ENCODE data around the gene JAK3.
"Not testable (repeated sequence)": the region's sequence is repeated elsewhere in the genome, so short reads cannot be mapped to it uniquely, and the experiment has no call there.

The JAK3 gene

GRCh38 chr19:17803264-17803896, 44.4 kb downstream of the JAK3 start:
- DNase-seq (ENCODE audit: low read depth, low spot score): no peak

GRCh38 chr19:17802137-17802858, 45.5 kb downstream of the JAK3 start:
- DNase-seq (ENCODE audit: low read depth, low spot score): no peak

GRCh38 chr19:17798599-17798998, 49.2 kb downstream of the JAK3 start:
- DNase-seq (ENCODE audit: low read depth, low spot score): not testable (repeated sequence)

- no peak for DNase-seq (ENCODE audit: low read depth, low spot score)
Observed at GRCh38 chr19:17797424-17798201, 50.2 kb downstream of the JAK3 start.

GRCh38 chr19:17796838-17797423, 50.9 kb downstream of the JAK3 start:
- no peak for DNase-seq (ENCODE audit: low read depth, low spot score)

GRCh38 chr19:17796013-17796837, 51.6 kb downstream of the JAK3 start:
- no peak for DNase-seq (ENCODE audit: low read depth, low spot score)

- DNase-seq (ENCODE audit: low read depth, low spot score): no peak
Observed at GRCh38 chr19:17795495-17795856, 52.3 kb downstream of the JAK3 start.

- no peak for DNase-seq (ENCODE audit: low read depth, low spot score)
Observed at GRCh38 chr19:17794731-17795494, 52.9 kb downstream of the JAK3 start, which contains the start of gene B3GNT3. Gene B3GNT3, plus strand, starts transcription at chr19:17795138. Its CDS starts 12,670 bp downstream, at chr19:17807808.

- DNase-seq (ENCODE audit: low read depth, low spot score): no peak
Observed at GRCh38 chr19:17794412-17794730, 53.4 kb downstream of the JAK3 start.

- DNase-seq (ENCODE audit: low read depth, low spot score): no peak
Observed at GRCh38 chr19:17790059-17790780, 57.6 kb downstream of the JAK3 start.

GRCh38 chr19:17788632-17789031, 59.1 kb downstream of the JAK3 start:
- no peak for DNase-seq (ENCODE audit: low read depth, low spot score)

- DNase-seq (ENCODE audit: low read depth, low spot score): no peak
Observed at GRCh38 chr19:17787274-17787913, 60.4 kb downstream of the JAK3 start.

GRCh38 chr19:17784201-17785008, 63.4 kb downstream of the JAK3 start:
- peak; percentile 29 for DNase-seq (ENCODE audit: low read depth, low spot score)

- DNase-seq (ENCODE audit: low read depth, low spot score): not testable (repeated sequence)
Observed at GRCh38 chr19:17783721-17784120, 64.1 kb downstream of the JAK3 start.

GRCh38 chr19:17780781-17781180, 67.0 kb downstream of the JAK3 start:
- DNase-seq (ENCODE audit: low read depth, low spot score): no peak

- no peak for DNase-seq (ENCODE audit: low read depth, low spot score)
Observed at GRCh38 chr19:17778968-17779929, 68.5 kb downstream of the JAK3 start.

GRCh38 chr19:17778251-17778967, 69.4 kb downstream of the JAK3 start:
- no peak for DNase-seq (ENCODE audit: low read depth, low spot score)
